PFSK-1 (cell line): ENCODE results near the gene CLIP4.

Experiments
- FOXP2 ChIP-seq: optimal IDR thresholded peaks from 2 replicates; pipeline ENCODE3; 2011; ENCODE audit warnings: borderline replicate concordance, control low read depth, inconsistent platforms; ENCODE audit not compliant: insufficient read depth; ENCODE audit errors: extremely low read length, extremely low read depth
- POLR2AphosphoS5 ChIP-seq: IDR thresholded peaks from 2 replicates; pipeline ENCODE4 v1.6.1; 2012; ENCODE audit warnings: low read depth, mild to moderate bottlenecking, control low read depth, low read length, moderate library complexity
- REST ChIP-seq, 2 experiments: IDR thresholded peaks; 2 replicates each; pipeline versions ENCODE4 v1.6.1 to v1.8.0; 2011 to 2012; ENCODE audit warnings: low read depth in 2 of 2, low read length in 2 of 2, control low read depth in 1 of 2, inconsistent platforms in 1 of 2, mild to moderate bottlenecking in 1 of 2, moderate library complexity in 1 of 2; ENCODE audit not compliant: insufficient read depth in 1 of 2
- SIN3A ChIP-seq: IDR thresholded peaks from 2 replicates; pipeline ENCODE4 v1.6.1; 2012; ENCODE audit warnings: mild to moderate bottlenecking, low read length, moderate library complexity, borderline replicate concordance; ENCODE audit not compliant: insufficient read depth
- TAF1 ChIP-seq: IDR thresholded peaks from 2 replicates; pipeline ENCODE4 v1.6.1; 2012; ENCODE audit warnings: low read length, control low read depth, borderline replicate concordance; ENCODE audit not compliant: insufficient read depth

The CLIP4 gene

GRCh38 chr2:29117636-29118303 lies 2.6 kb downstream of the CLIP4 start:
- TF ChIP-seq FOXP2 (no peak), TAF1 (no peak), SIN3A (no peak), POLR2AphosphoS5 (no peak), REST (IDR thresholded peaks at IDR 0.05; ENCODE audit: insufficient read depth in 1 of 2, low read depth in 2 of 2, low read length in 2 of 2) (no peak)

- TF ChIP-seq FOXP2: no peak
- TF ChIP-seq TAF1: no peak
- no peak for TF ChIP-seq POLR2AphosphoS5
- TF ChIP-seq REST (IDR thresholded peaks at IDR 0.05; ENCODE audit: insufficient read depth in 1 of 2, low read depth in 2 of 2, low read length in 2 of 2): no peak
- no peak for TF ChIP-seq SIN3A
Observed at GRCh38 chr2:29119211-29119610, 4.0 kb downstream of the CLIP4 start.

- TF ChIP-seq TAF1 (no peak), FOXP2 (no peak), REST (IDR thresholded peaks at IDR 0.05; ENCODE audit: insufficient read depth in 1 of 2, low read depth in 2 of 2, low read length in 2 of 2) (no peak), POLR2AphosphoS5 (no peak), SIN3A (no peak)
Observed at GRCh38 chr2:29120846-29121245, 5.6 kb downstream of the CLIP4 start.

GRCh38 chr2:29123617-29124349 lies 8.6 kb downstream of the CLIP4 start:
- TF ChIP-seq SIN3A (no peak), REST (IDR thresholded peaks at IDR 0.05; ENCODE audit: insufficient read depth in 1 of 2, low read depth in 2 of 2, low read length in 2 of 2) (no peak), TAF1 (no peak), POLR2AphosphoS5 (no peak), FOXP2 (no peak)
